Activated CD8-positive, alpha-beta memory T cell treated with anti-CD3 and anti-CD28 coated beads, Interleukin-2, amount 50 U/mL, for 24 hours (primary cell): Measurements from ENCODE around the gene B3GAT1.
"Not testable (repeated sequence)": the region's sequence is repeated elsewhere in the genome, so short reads cannot be mapped to it uniquely, and the experiment has no call there.

Source experiments
- DNase-seq: peaks from one replicate; pipeline ENCODE4 v3.0.0-alpha.2; 2020; ENCODE audit errors: extremely low read depth

Gene B3GAT1

GRCh38 chr11:134412203-134413042, at the start of gene B3GAT1:
Gene B3GAT1, minus strand, starts transcription at chr11:134412242. Its CDS starts 24,583 bp downstream, at chr11:134387659.
- DNase-seq, result no peak

- DNase-seq, result no peak
Measured at GRCh38 chr11:134461621-134462020, 49.6 kb upstream of the B3GAT1 start.

- DNase-seq, result no peak
Measured at GRCh38 chr11:134460881-134461280, 48.8 kb upstream of the B3GAT1 start.

- no peak for DNase-seq
Measured at GRCh38 chr11:134460062-134460561, 48.1 kb upstream of the B3GAT1 start.

- no peak for DNase-seq
Measured at GRCh38 chr11:134459246-134460061, 47.4 kb upstream of the B3GAT1 start.

- not testable (repeated sequence) for DNase-seq
Measured at GRCh38 chr11:134457411-134458007, 45.5 kb upstream of the B3GAT1 start.

GRCh38 chr11:134455516-134455915, 43.5 kb upstream of the B3GAT1 start:
- DNase-seq, result no peak

GRCh38 chr11:134454146-134454690, 42.2 kb upstream of the B3GAT1 start:
- no peak for DNase-seq

GRCh38 chr11:134453441-134453840, 41.4 kb upstream of the B3GAT1 start:
- DNase-seq, result no peak

- DNase-seq, result no peak
Measured at GRCh38 chr11:134452838-134453155, 40.8 kb upstream of the B3GAT1 start.

- no peak for DNase-seq
Measured at GRCh38 chr11:134452026-134452837, 40.2 kb upstream of the B3GAT1 start.

- no peak for DNase-seq
Measured at GRCh38 chr11:134450186-134450585, 38.1 kb upstream of the B3GAT1 start.

GRCh38 chr11:134449713-134450112, 37.7 kb upstream of the B3GAT1 start:
- DNase-seq, result no peak

- DNase-seq, result no peak
Measured at GRCh38 chr11:134449051-134449450, 37.0 kb upstream of the B3GAT1 start.

GRCh38 chr11:134447696-134448095, 35.7 kb upstream of the B3GAT1 start:
- DNase-seq, result no peak

GRCh38 chr11:134445601-134446325, 33.7 kb upstream of the B3GAT1 start:
- DNase-seq, result no peak

GRCh38 chr11:134444160-134445108, 32.4 kb upstream of the B3GAT1 start:
- not testable (repeated sequence) for DNase-seq

GRCh38 chr11:134443246-134443645, 31.2 kb upstream of the B3GAT1 start:
- DNase-seq, result no peak

GRCh38 chr11:134442246-134442645, 30.2 kb upstream of the B3GAT1 start:
- DNase-seq, result no peak
